ENCODE data around the gene FGGY. TPM values are rescaled to one million over a fixed set of nuclear protein-coding genes. Genes with fewer than 3 reads are reported as not detected.

Gene FGGY
- total RNA-seq, 1 experiment from 2014 or later, result 12.0 TPM

- TF ChIP-seq PRDM15 (CRISPR knock-in tag; IDR thresholded peaks at IDR 0.05) (no peak), ZNF396 (CRISPR knock-in tag; IDR thresholded peaks at IDR 0.05; ENCODE audit: borderline replicate concordance) (no peak), MAX (CRISPR knock-in tag; IDR thresholded peaks at IDR 0.05) (no peak), ARID4B (CRISPR knock-in tag; IDR thresholded peaks at IDR 0.05; ENCODE audit: borderline replicate concordance) (no peak), ZNF219 (CRISPR knock-in tag; IDR thresholded peaks at IDR 0.05; ENCODE audit: borderline replicate concordance) (no peak), CBFB (CRISPR knock-in tag; IDR thresholded peaks at IDR 0.05; ENCODE audit: low read depth) (no peak), NFATC4 (CRISPR knock-in tag; IDR thresholded peaks at IDR 0.05) (no peak)
Measured at GRCh38 chr1:59743324-59744091, 446.6 kb downstream of the FGGY start (continued).

- Mint-ChIP-seq H3K27me3 (ENCODE audit: low read depth) (no peaks in the 10 kb centered on the region), H3K27ac (no peak overlapping the region), H3K36me3 (no peaks in the 10 kb centered on the region), H3K4me1 (peaks cover 6% of the 10 kb centered on the region), H3K9me3 (no peaks in the 10 kb centered on the region), H3K4me3 (no peak overlapping the region)
- TF ChIP-seq ZBTB21 (CRISPR knock-in tag; IDR thresholded peaks at IDR 0.05; ENCODE audit: borderline replicate concordance) (no peak), HMGXB4 (CRISPR knock-in tag; IDR thresholded peaks at IDR 0.05) (no peak), E2F4 (CRISPR knock-in tag; IDR thresholded peaks at IDR 0.05; ENCODE audit: borderline replicate concordance, low read depth) (no peak), ZNF219 (CRISPR knock-in tag; IDR thresholded peaks at IDR 0.05; ENCODE audit: borderline replicate concordance) (no peak), ZNF317 (CRISPR knock-in tag; IDR thresholded peaks at IDR 0.05; ENCODE audit: borderline replicate concordance, low read depth) (no peak), ATF1 (CRISPR knock-in tag; IDR thresholded peaks at IDR 0.05) (no peak), NR2C2 (CRISPR knock-in tag; IDR thresholded peaks at IDR 0.05) (no peak), ZNF396 (CRISPR knock-in tag; IDR thresholded peaks at IDR 0.05; ENCODE audit: borderline replicate concordance) (no peak)
- ChIA-PET CTCF (no interaction called here), POLR2A (no interaction called here)
- ATAC-seq (no peak), DNase-seq (ENCODE audit: low spot score) (no peak)
Measured at GRCh38 chr1:59747420-59748024, 450.6 kb downstream of the FGGY start.

Measured in WTC11 (cell line).